H4 (cell line): ENCODE measurements around the gene ISL2. TPM values are rescaled to one million over a fixed set of nuclear protein-coding genes. Genes with fewer than 3 reads are reported as not detected.

Experiments
- DNase-seq: peaks from one replicate; pipeline ENCODE4 v3.0.0-alpha.2; 2015; ENCODE audit warnings: low spot score
- total RNA-seq: library from RNA; depleted of rRNA; stranded (reverse); fragments of >200 nt; shearing (Covaris generic); gene quantifications from 2 replicates; pipeline ENCODE4 v1.2.3, GENCODE V29; 2014

Gene ISL2
- total RNA-seq, 1 experiment from 2014 or later: 4.2 TPM

DNA sequence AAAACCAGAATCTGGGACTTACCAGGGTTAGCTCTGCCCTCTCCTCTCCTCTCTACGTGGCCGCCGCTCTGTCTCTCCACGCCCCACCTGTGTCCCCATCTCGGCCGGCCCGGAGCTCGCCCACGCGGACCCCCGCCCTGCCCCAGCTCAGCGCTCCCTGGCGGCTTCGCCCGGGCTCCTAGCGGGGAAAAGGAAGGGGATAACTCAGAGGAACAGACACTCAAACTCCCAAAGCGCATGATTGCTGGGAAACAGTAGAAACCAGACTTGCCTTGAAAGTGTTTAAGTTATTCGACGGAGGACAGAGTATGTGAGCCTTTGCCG is 5.4 kb downstream of the ISL2 start:
- no peak for DNase-seq

DNA sequence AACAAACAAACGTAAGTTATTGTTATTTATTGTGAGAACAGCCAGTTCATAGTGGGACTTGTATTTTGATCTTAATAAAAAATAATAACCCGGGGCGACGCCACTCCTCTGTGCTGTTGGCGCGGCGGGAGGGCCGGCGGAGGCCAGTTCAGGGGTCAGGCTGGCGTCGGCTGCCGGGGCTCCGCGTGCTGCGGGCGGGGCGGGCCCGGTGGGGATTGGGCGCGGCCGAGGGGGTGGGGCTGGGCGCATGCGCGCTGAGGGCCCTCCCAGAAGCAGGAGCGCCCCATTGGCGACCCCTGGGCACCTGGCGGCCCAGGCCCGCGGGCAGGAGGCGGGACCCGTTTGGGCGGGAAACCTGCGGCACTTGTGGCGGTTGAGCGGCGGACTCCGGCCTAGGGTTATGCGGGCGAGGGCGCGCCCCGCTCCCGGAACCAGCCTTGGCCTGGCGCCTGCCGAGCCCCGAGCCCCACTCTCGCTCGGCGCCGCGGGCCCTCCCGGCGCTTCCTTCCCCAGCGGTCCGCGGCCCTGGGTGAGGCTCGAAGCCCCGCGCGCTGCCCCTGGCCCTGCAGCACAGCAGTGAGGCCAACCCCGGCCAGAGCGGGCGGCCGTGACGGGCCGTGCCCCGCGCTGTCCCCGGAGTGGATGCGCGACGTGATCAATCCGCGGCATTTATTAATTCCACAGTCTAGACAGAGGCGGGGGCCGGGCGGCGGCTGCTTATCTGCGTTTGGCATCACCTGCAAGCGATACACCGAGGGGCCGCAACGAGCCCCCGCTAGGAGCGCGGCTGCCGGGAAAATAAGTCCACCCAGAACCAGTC is 6.0 kb downstream of the ISL2 start:
- no peak for DNase-seq

DNA sequence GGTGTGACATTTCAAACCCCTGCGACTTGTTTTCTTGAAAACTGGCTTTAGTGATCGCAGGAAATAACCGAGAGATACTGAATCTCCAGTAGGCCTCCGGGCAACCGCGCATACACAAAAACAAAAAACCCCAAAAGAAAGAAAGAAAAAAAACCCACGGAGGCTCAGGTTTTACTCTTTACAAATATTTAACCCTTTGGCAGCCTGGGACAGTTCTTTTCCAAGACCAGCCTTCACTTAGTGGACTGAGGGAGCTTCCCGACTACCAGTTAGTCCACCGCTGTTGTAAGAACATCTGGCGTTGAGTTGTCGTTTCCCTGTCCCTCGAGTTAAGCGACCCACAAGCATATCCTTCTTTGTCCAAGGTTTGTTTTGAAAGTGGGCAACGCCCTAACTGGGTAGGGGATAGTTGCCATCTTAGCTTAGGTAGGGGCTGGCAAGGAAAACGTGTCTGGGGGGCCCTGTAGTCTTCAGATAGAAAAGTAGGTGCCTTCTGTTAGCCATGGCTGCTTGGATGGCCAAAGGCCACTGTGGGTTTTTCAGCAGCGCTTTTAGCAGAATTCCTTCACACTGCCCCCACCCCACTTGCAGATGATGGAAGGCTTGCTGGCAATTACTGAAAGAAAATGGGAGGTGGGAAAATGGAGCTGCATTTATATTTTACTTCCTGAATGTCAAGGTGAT is 6.9 kb downstream of the ISL2 start:
- DNase-seq: no peak

DNA sequence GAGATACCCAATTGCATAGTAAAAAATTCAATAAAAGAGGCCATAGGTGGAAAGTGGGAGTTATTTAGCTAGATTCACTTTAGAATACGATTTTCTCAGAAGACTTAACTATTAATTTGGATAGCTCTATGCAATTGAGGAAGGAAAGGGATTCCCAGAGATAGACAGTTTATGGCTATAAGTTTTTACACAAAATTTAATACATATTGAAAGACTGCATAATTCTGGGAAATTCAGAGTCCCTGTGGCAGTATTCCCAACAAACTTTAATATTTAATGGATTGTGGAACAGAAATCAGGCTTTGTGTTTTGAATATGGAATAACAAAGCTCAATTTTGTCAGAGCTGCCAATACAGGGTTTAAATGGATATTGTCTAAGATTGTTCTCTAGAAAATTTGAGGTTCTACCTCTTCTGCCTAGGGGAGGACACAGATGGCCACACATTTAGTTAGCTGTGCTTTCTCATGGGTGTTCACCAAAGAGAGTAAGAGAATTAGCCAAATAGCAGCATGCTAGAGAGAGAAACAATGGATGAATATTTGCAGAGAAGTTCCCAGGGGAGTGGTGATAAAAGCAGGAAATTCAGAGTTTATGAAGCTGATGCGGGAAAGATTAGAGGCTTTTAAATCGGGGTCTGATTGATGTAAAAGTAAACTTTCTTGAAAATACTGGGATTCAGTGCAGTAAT is 8.5 kb downstream of the ISL2 start:
- no peak for DNase-seq

DNA sequence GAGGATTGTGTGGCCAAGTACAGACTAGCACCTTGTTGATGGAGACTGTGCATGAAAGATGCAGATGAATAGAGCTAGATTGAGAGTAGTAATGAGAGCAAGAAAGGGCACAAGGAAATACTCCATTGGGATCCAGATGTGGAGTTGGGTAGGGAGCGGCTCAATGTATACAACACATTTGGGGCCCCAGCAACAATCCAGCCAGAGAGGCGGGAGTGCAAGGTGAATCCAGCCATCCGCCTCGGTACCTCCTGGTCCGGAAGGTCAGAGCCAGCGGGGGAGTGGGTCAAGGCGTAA is 9.0 kb downstream of the ISL2 start:
- DNase-seq: no peak

DNA sequence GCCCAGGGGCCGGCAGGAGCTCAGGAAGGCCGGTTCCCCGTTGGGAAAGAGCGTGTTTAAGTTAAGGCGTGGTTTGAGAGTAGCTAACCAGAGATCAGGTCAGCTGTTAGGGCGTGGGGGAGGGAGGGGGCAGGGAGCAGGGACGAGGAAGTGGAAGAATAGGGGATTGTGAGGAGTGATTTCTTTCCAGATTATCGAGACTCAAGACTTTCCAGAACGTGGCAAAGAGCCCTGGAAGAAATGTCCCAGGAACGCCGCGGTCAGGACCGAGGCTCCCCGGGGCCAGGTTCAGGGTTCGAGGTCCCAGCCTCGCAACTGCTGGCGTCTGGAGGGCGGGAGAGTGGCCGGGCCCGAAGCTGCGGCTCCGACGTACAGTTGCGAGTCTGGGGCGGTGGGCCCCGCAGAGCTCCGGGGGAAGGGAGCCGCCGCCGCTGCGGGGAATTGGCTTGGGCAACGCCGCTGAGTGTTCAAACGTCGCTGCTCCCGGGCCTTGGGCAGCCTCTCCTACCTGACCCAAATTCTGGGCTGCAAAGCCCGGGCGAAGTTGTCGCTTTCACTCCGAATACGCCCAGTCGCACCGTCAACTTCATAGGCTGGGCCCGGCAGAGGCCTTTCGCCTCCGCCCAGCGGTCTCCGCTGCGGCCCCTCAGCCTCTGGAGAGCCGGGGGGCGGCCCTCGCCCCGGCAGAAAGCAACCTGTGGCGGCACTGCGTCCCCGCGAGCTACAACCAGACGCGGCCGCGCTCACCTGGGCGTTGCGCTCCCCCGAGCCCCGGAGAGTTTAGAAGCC is 9.5 kb downstream of the ISL2 start:
- DNase-seq: no peak

DNA sequence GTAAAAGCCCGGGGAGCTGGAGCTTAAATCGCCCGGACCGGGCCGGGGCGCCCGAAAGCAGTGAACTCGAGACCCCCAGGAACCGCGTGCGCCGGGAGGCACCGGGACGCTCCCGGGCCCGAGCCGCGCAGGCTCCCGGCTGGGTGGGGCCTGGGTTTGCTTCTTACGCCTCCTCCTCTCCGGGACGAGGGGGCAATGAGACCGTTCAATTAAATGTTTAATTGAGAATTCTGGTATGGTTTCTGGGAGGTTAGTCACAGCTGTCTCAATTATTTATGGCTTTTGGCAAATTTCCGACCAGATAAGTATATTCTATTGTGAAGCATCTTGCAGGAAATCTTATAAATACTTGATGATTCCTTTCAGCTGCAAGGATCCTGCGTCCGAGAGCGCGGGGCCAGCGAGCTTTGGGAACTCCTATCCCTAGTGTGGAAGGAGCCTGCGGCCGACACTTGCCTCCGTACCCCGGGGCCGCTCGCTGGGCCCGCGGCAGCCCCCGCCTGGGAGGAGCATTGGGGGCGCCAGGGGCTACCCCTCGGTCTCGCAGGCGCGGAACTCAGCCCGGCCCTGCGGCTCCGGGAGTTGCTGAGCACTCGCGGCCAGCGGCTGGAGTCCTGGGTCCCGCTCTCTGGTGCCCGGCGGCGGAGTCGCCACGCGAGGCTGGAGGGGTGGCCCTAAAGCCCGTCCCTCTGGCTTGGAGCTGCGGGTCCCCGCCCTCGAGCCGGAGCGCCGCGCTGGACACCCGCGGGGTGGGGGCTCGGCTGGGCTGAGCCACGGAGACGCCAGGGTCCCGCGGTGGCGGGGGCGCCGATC is 10.3 kb downstream of the ISL2 start:
- no peak for DNase-seq

DNA sequence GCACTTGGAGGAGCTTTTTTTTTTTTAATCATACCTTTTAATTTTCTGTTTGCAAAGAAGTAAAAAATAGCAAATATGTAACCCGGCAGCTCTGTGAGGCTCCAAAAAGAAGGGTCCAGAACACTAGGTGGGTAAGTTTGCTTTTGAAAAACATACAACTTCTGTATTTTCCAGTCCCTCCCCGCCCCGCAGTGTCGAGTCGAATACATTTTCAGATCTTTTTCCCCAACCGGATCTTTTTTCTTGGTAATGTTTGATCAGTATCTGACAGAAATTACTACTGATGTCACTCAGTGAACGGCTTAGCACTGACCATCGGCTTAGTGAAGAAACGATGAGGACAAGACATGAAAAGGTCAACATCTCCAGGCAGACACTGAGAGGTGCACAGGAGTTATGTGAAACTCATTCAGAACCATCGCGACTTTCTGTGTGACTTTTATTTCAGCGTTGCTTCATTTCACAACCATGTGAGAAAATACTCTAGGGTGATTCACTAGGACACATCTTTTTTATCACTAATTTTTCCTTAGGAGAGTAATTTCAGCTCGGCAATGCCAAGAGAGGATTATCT is 11.0 kb downstream of the ISL2 start:
- DNase-seq: no peak

DNA sequence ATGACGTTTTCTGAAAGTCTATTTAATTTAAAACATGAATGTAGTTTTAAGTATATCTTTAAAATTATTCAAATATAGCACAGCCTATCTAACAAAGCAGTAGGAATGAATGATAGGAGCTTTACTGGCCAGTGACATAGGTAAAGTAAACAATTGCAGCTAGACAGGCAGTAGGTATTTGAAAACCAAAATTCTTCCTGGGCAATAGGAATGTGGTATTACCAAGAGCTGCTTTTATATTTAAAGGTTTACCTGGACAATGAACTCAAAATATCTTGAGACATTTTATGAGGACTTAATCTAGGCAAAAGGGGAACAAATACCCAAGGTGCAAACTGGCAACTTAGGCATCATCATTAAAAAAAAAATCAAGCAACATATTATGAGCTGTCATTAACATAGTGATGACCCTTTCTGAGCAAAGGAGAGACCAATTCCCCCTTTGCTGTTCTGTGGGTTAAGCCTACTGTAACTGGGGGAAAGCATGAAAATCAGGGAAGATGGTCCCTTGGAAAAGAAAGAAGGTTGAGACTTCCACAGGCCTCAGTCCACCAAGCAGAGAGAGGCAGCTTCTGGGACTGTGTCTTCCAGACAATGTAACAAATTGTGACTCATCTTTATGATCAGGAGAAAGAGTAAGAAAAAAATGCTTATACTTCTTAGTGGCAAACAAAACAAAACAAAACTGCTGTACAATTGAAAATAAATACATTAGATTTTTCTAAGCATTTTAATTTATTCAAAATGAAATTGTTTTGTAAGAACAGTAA is 12.9 kb downstream of the ISL2 start:
- DNase-seq: no peak

DNA sequence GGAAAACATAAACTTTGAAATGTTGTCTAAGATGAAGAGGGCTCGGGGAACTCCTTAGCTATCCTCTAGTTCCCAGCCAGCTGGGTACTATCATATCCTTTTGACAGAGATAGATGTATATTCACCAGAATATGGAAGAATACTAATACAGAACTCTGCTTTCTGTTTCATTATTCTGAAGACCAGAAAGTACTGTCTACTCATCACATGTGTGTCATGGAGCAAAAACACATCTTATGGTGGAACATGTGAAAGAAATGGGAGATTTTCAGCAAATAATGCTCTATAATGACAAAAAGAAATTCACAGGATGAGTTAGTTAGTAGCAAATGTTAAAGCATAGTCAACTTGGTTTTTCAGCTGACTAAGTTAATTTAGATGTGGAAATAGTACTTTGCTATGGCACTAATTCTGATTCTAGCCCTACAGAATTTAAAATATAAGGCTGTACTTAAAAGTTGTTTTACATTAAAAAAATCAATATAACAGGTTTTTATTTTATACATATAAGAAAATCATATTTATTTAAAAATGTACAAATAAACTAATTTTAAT is 16.5 kb downstream of the ISL2 start:
- no peak for DNase-seq

DNA sequence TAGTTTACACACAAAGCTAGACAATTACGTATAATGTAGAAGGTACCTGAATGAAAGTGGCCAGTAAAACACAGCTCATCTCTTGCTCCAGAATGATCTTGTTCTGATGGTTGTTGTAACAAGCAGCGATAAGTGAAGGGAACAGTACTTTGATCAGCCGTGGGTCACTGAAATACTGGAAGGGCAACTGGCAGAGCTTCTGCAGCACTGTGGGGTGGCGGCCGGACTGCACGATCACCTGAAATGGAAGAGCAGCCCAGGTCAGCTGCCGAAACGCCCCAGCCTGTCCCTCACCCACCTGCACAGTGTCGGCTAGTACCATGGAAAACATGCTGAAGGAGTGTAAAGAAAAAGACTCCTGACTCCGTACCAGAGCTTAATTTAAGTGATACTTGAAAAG is 17.3 kb downstream of the ISL2 start:
- no peak for DNase-seq

DNA sequence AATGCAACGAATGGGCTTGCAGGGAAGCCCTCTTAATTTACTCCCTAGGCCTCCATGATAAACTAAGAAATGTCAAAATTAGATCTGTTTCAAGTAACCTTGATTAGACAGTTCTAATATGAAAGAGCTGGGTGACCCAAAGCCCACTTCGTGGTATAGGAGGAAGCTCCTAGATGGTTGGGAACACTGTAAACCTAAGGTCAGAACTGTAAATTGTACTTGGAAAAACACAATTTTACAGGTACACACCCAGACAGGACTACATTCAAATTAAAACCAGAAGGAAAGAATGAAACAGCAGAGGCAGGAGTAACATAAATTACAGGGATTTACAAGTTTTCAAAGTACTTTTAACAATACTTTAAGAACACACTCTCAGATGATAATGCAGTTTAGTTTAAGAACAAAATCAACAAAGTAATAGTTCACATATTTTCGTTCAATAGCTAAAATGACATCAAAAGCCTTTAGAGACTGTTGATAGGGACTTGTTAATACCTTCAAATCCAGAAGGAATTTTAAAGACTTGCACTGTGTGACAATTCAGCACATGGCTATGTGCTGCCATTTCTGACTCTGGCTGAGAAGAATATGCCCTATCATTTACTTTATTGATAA is 18.4 kb downstream of the ISL2 start:
- no peak for DNase-seq

DNA sequence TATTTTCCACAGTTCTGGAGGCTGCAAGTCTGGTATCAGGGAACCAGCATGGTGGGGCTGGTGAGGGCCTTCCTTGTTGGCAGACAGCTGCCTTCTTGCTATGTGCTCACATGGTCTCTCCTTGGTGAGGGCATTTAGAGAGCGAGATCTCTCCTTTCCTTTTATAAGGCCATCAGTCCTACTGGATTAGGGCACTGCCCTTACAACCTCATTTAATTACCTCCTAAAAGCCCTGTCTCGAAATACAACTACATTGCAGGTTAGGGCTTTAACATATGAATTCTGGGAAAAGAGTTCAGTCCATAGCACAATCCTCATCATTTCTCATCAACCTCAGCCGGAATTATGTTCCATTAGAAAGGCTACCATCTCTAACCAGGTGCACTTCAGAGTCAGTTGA is 21.9 kb downstream of the ISL2 start:
- DNase-seq: no peak

DNA sequence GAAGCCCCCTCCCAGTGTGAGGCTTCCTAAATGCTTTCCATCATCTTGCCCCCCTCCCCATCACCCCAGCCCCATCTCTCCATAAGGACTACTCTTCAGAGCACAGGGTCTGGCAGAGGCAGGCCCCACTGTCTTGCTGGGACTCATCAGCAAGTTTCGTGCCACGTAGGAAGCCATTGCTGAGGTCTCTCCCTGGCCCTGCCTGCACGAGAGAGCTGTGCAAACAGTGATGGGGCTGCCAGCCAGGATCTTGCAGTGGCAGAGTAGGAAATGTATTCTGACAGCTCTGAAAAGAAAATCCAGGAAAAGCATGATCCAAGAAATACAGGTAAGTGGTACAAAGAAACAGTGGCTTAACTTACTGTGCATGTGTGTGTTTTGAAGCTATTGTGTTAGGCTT is 22.6 kb downstream of the ISL2 start:
- no peak for DNase-seq

DNA sequence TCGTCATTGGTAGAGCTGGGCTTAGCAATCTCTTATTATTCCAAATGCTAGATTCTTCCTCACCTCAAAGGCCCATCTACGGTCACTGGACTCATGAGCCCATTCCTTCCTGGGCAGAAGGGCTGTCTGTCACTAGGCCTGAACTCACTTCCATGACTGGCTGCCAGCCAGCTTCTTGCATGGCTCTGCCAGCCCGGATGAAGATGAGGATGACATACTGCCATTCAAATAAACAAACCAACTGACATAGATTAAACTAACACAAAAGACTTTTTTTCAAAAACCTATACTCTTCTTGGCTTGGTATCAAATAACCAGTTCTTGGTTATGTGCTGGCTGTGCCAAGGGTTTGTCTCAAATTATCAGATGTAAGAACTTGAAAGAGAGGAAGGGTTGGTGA is 23.8 kb downstream of the ISL2 start:
- no peak for DNase-seq

DNA sequence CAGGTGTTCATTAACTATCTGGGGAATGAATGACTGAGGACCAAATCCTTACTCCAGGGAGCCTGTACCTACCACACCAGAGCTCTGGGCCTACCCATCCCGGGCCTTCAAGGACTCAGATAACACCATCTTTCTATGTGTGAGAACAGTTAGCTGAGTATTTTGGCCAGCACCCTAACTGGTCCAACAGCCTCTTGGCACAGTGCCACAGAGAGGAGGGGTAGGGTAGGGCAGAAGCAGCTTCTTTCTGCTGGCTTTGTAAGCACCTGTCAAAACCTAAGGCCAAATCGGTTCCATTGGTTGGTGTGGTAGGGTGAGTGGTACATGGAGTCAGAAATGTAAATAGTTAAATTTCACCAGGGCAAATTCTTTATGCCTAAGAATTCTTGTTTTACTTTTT is 26.7 kb downstream of the ISL2 start:
- no peak for DNase-seq

DNA sequence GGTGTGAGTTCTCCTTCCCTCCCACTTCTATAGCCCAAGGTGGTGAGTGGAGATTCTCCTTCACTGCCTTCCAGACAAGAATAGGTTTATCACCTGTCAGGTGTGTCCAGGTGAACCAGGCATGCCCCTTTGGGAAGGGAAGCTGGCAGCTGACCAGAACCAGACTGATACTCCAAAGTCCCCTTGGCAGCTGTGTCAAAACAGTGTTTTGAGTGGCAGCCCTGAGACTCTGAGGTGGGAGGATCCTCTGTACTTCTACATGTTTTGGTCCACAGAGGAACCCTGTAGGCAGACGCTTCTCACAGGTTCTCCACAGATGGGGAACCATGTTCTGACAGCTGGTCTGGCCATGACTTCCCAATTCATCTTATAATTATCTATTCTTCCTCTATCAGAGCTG is 30.1 kb downstream of the ISL2 start:
- DNase-seq: no peak

DNA sequence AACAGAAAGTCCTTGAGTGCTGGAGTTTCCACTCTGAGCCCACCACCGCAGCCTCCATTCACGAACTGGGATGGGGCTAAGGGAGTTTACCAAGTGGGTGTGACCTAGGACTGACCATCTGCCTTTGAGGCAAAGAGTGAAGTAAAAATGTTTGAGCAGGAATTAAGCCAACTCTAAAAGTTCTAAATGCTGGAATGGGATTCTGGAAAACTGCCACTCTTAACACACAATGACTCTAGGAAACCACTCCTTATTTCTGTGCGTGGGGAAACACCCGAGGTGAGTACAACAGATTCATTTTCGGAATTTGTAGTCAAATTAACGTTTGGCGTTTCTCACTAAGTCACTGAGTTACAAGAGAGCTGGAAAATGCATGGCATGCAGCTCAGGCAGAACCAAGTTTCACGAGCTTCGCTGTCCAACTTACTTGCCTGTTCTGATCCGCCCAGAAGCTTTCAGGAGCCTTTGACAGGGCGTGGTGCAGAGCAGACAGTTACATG is 31.6 kb downstream of the ISL2 start:
- DNase-seq: no peak

DNA sequence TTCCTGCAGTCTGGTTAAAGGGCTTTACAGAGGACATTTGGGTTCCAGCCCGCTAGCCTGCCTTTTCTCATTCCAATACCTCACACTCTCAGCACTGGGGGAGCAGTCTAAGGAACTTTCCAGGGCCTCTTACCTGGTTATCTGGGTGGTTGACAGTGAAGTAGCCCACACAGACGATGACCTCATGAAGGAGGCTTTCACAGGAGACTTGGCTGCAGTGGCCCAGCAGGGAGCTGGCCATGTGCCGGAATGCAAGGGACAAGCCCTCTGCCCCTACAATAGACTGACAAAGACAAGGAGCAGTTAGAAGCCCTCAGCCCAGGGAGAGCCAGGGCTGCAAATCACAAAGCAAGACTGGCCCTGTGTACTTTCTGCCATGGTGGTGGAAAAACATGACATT is 39.5 kb downstream of the ISL2 start:
- no peak for DNase-seq

DNA sequence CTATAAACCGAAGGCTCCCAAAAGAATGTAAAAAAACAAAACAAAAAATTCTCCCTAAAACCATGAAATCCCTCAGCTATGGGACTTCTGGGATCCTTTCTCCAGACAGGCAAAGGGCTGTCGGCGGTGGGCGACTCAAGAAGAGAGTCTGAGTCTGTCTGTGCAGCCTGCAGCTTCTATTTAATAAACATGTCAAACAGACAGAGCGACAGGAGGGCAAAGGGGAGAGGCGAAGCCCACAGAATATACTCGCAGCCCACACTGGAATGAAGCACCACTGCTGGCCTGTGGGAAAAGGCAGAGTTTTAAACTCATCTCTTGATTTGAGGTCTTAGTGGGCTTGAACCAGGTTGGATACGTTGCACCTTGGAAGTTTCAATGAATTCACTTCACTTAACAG is 40.2 kb downstream of the ISL2 start:
- DNase-seq: no peak
